Measurements from ENCODE around the gene SP140.

The SP140 gene

DNA sequence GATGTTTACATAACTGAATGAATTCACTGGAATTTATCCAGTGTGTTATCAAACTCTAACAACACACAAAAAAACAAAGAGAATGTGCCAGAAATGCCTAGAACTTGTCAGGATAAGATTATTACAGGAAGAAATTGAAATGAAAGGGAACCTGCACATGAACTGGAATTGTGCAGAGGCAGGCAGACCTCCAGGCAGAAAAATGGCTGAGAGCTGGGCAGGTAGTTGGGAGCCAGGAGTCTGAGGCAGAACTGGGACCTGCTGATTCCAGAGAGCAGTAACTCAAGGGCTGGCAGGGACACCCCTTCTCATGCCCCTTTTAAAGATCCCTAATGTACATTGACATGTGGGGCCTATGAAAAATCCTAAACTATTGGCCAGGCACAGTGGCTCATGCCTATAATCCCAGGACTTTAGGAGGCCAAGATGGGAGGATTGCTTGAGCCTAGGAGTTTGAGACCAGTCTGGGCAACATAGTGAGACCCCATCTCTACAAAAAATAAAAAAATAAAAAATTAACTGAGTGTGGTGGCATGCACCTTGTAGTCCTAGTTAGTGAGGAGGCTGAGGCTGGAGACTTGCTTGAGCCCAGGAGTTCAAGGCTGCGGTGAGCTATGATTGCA, 5.1 kb upstream of the SP140 start:
- no peak for TF ChIP-seq CEBPB (IDR thresholded peaks at IDR 0.05)

DNA sequence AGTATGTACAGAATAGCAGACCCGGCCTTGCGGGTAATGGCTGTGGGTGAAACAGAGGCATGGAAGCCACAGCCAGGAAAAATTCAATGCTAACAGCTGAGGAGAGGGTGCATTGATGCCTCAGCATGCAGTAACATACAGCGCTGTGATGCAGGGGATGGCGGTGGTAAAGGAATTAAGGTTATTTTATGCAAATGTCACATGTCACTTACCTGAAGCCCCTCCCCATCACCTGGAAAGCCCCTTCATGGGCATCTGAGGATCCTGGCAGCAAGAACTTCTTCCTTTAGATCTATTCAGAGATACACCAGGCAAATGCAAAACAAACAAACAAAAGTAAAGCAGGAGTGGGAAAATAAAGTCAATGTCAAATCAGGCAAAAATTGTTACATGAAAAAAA, 4.0 kb upstream of the SP140 start:
- no peak for TF ChIP-seq TAF1 (IDR thresholded peaks at IDR 0.05; ENCODE audit: low read depth)
- no peak for TF ChIP-seq EP300 (IDR thresholded peaks at IDR 0.05; ENCODE audit: borderline replicate concordance)
- TF ChIP-seq RAD21 (IDR thresholded peaks at IDR 0.05; ENCODE audit: low read depth), result no peak
- TF ChIP-seq, protein P1, sequence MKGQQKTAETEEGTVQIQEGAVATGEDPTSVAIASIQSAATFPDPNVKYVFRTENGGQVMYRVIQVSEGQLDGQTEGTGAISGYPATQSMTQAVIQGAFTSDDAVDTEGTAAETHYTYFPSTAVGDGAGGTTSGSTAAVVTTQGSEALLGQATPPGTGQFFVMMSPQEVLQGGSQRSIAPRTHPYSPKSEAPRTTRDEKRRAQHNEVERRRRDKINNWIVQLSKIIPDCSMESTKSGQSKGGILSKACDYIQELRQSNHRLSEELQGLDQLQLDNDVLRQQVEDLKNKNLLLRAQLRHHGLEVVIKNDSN (IDR thresholded peaks at IDR 0.05), result no peak
- TF ChIP-seq ZBTB7A (IDR thresholded peaks at IDR 0.05; ENCODE audit: low read depth), result no peak
- TF ChIP-seq TCF12 (IDR thresholded peaks at IDR 0.05; ENCODE audit: low read depth), result no peak
- TF ChIP-seq, protein P2, sequence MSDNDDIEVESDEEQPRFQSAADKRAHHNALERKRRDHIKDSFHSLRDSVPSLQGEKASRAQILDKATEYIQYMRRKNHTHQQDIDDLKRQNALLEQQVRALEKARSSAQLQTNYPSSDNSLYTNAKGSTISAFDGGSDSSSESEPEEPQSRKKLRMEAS (IDR thresholded peaks at IDR 0.05), result no peak
- no peak for TF ChIP-seq EGR1 (IDR thresholded peaks at IDR 0.05)
- TF ChIP-seq, protein P3, sequence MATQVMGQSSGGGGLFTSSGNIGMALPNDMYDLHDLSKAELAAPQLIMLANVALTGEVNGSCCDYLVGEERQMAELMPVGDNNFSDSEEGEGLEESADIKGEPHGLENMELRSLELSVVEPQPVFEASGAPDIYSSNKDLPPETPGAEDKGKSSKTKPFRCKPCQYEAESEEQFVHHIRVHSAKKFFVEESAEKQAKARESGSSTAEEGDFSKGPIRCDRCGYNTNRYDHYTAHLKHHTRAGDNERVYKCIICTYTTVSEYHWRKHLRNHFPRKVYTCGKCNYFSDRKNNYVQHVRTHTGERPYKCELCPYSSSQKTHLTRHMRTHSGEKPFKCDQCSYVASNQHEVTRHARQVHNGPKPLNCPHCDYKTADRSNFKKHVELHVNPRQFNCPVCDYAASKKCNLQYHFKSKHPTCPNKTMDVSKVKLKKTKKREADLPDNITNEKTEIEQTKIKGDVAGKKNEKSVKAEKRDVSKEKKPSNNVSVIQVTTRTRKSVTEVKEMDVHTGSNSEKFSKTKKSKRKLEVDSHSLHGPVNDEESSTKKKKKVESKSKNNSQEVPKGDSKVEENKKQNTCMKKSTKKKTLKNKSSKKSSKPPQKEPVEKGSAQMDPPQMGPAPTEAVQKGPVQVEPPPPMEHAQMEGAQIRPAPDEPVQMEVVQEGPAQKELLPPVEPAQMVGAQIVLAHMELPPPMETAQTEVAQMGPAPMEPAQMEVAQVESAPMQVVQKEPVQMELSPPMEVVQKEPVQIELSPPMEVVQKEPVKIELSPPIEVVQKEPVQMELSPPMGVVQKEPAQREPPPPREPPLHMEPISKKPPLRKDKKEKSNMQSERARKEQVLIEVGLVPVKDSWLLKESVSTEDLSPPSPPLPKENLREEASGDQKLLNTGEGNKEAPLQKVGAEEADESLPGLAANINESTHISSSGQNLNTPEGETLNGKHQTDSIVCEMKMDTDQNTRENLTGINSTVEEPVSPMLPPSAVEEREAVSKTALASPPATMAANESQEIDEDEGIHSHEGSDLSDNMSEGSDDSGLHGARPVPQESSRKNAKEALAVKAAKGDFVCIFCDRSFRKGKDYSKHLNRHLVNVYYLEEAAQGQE (IDR thresholded peaks at IDR 0.05; ENCODE audit: low read depth), result no peak
- TF ChIP-seq FOXM1 (IDR thresholded peaks at IDR 0.05; ENCODE audit: borderline replicate concordance, low read depth), result no peak
- no peak for TF ChIP-seq NFIC (IDR thresholded peaks at IDR 0.05)
- no peak for TF ChIP-seq CEBPB (IDR thresholded peaks at IDR 0.05)
- no peak for TF ChIP-seq CREB1 (IDR thresholded peaks at IDR 0.05; ENCODE audit: low read depth)
- no peak for TF ChIP-seq YY1 (IDR thresholded peaks at IDR 0.05; ENCODE audit: low read depth)
- TF ChIP-seq TEAD4 (IDR thresholded peaks at IDR 0.05), result no peak

DNA sequence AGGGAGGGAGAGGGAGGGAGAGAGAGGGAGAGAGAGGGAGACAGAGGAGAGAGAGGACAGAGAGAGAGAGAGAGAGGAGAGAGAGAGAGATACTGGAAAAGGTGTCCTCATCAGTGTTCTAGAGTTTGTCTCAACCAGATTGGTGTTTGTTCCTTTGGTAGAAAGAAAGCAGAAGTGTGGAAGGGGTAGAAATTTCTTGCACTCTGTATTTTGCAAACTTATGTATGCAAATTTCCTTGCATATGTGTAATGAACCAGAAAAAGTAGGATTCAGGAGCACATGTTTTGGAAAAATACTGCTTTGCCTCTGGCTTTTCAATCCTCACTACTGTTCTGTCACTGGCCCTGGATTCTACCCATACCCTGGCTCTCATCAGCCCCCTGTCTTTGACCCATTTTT, 1.1 kb upstream of the SP140 start:
- TF ChIP-seq YY1 (IDR thresholded peaks at IDR 0.05; ENCODE audit: low read depth) (no peak), TCF12 (IDR thresholded peaks at IDR 0.05; ENCODE audit: low read depth) (no peak), TEAD4 (IDR thresholded peaks at IDR 0.05) (no peak), FOXM1 (IDR thresholded peaks at IDR 0.05; ENCODE audit: borderline replicate concordance, low read depth) (no peak), EGR1 (IDR thresholded peaks at IDR 0.05) (no peak)
- TF ChIP-seq, protein P2 (IDR thresholded peaks at IDR 0.05), result no peak

DNA sequence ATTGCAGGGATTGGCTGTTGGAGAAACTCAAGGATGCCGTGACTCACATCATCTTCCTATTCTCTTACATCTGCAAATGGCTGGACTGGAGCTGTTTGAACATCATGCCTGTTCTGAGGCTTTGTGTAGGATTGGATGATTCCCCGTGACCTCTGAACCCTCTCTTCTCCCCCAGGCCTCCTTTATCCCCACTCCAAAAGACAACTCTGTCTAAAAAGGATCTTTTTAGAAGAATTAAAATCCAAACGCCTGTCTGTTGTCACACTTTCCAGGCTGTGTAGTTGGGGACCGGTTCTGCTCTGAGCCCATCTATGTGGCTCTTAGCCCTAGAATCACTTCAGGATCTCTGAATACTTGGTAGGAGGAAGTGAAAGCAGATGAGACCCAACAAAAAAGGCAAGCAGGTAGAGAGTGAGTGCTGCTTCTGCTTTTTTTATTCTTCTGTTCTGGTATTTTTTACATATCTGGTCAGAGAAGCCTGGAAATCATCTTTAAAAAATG, 565 bp downstream of the SP140 start:
- TF ChIP-seq, protein P2 (IDR thresholded peaks at IDR 0.05), result no peak
- TF ChIP-seq TAF1 (IDR thresholded peaks at IDR 0.05; ENCODE audit: low read depth) (no peak), TEAD4 (IDR thresholded peaks at IDR 0.05) (no peak), NFIC (IDR thresholded peaks at IDR 0.05) (no peak), ZBTB7A (IDR thresholded peaks at IDR 0.05; ENCODE audit: low read depth) (no peak)

DNA sequence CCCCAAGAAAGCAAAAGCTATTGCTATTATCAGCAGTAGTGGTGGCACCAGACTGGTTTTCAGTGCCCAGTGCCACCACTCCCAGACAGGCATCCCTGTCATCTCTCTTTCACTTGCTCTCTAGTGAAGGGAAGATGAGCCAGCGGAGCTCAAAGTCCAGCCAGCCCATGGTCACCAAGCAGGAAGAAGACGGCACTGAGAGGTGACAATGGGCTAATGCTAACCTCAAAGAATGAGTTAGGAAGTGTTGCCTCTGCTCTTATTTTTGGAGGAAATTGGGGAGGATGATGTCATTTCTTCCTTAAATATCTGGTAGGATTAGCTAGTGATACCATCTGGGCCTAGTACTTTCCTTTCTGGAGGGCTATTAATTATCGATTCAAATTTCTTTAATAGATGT, 1.7 kb downstream of the SP140 start:
- TF ChIP-seq RAD21 (IDR thresholded peaks at IDR 0.05; ENCODE audit: low read depth) (no peak), CEBPB (IDR thresholded peaks at IDR 0.05) (no peak), TEAD4 (IDR thresholded peaks at IDR 0.05) (no peak), YY1 (IDR thresholded peaks at IDR 0.05; ENCODE audit: low read depth) (no peak), CREB1 (IDR thresholded peaks at IDR 0.05; ENCODE audit: low read depth) (no peak), TAF1 (IDR thresholded peaks at IDR 0.05; ENCODE audit: low read depth) (no peak)
- TF ChIP-seq, protein P3 (IDR thresholded peaks at IDR 0.05; ENCODE audit: low read depth), result no peak

DNA sequence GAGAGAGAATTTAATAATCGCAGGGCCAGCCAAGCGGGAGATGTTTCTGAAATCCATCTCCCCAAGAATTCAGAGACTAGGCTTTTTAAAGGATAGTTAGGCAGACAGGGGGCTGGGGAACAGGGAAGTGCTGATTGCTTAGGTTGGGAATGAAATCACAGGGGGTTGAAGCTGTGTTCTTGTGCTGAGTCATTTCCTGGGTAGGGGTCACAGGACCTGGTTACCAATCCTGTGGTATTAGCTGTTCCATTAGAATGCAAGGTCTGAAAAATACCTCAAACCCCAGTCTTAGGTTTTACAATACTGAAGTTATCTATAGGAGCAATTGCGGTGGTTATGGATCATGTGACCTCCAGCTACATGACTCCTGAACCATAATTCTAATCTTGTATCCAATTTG, 4.6 kb downstream of the SP140 start:
- no peak for TF ChIP-seq TAF1 (IDR thresholded peaks at IDR 0.05; ENCODE audit: low read depth)
- TF ChIP-seq EP300 (IDR thresholded peaks at IDR 0.05; ENCODE audit: borderline replicate concordance), result no peak
- TF ChIP-seq, protein P2 (IDR thresholded peaks at IDR 0.05), result no peak
- TF ChIP-seq ZBTB7A (IDR thresholded peaks at IDR 0.05; ENCODE audit: low read depth), result no peak
- TF ChIP-seq TCF12 (IDR thresholded peaks at IDR 0.05; ENCODE audit: low read depth), result no peak
- TF ChIP-seq, protein P1 (IDR thresholded peaks at IDR 0.05), result no peak
- TF ChIP-seq EGR1 (IDR thresholded peaks at IDR 0.05), result no peak
- no peak for TF ChIP-seq RAD21 (IDR thresholded peaks at IDR 0.05; ENCODE audit: low read depth)
- no peak for TF ChIP-seq NFIC (IDR thresholded peaks at IDR 0.05)
- TF ChIP-seq, protein P3 (IDR thresholded peaks at IDR 0.05; ENCODE audit: low read depth), result no peak
- no peak for TF ChIP-seq CREB1 (IDR thresholded peaks at IDR 0.05; ENCODE audit: low read depth)
- TF ChIP-seq TEAD4 (IDR thresholded peaks at IDR 0.05), result no peak
- TF ChIP-seq FOXM1 (IDR thresholded peaks at IDR 0.05; ENCODE audit: borderline replicate concordance, low read depth), result no peak
- TF ChIP-seq YY1 (IDR thresholded peaks at IDR 0.05; ENCODE audit: low read depth), result no peak
- no peak for TF ChIP-seq CEBPB (IDR thresholded peaks at IDR 0.05)
